ENCODE data around the gene TMTC1. TPM values are rescaled to one million over a fixed set of nuclear protein-coding genes. Genes with fewer than 3 reads are reported as not detected.

Gene TMTC1
- total RNA-seq, 4 donors from 2014 or later: 83.9 to 169 (median 96.9) TPM

GRCh38 chr12:29763301-29763683 is 20.4 kb downstream of the TMTC1 start:
- no peak for DNase-seq (ENCODE audit: low spot score)
- no peak for TF ChIP-seq CTCF (IDR thresholded peaks at IDR 0.05)
- no peak for ATAC-seq (ENCODE audit: low FRiP score)

GRCh38 chr12:29762637-29763300 is 21.0 kb downstream of the TMTC1 start:
- DNase-seq (ENCODE audit: low spot score): no peak
- ATAC-seq (ENCODE audit: low FRiP score): peak; percentile 85
- TF ChIP-seq CTCF (IDR thresholded peaks at IDR 0.05): no peak

GRCh38 chr12:29759950-29760349 is 23.8 kb downstream of the TMTC1 start:
- ATAC-seq (ENCODE audit: low FRiP score) (no peak), DNase-seq (ENCODE audit: low spot score) (no peak)
- no peak for TF ChIP-seq CTCF (IDR thresholded peaks at IDR 0.05)

GRCh38 chr12:29756741-29757390 is 26.9 kb downstream of the TMTC1 start:
- ATAC-seq (ENCODE audit: low FRiP score): no peak
- no peak for DNase-seq (ENCODE audit: low spot score)
- TF ChIP-seq CTCF (IDR thresholded peaks at IDR 0.05): no peak

GRCh38 chr12:29754235-29755189 is 29.2 kb downstream of the TMTC1 start:
- DNase-seq (ENCODE audit: low spot score) (no peak), ATAC-seq (ENCODE audit: low FRiP score) (peak; percentile 63)
- no peak for TF ChIP-seq CTCF (IDR thresholded peaks at IDR 0.05)

GRCh38 chr12:29752121-29752520 is 31.6 kb downstream of the TMTC1 start:
- ATAC-seq (ENCODE audit: low FRiP score) (no peak), DNase-seq (ENCODE audit: low spot score) (no peak)
- TF ChIP-seq CTCF (IDR thresholded peaks at IDR 0.05): no peak

All from omental fat pad (tissue), 4 donors.